Fibroblast of the aortic adventitia (primary cell): ENCODE data around the gene PPFIBP2. TPM values are rescaled to one million over a fixed set of nuclear protein-coding genes. Genes with fewer than 3 reads are reported as not detected.

Source experiments
- DNase-seq: peaks from one replicate; pipeline ENCODE4 v3.0.0-alpha.2; 2010; ENCODE audit warnings: low read depth
- H3K4me3 ChIP-seq: 2 replicates; pipeline ENCODE4 v1.5.1; 2011; ENCODE audit warnings: low read depth, mild to moderate bottlenecking, control low read depth, low read length, moderate library complexity
- CTCF ChIP-seq: IDR thresholded peaks from 2 replicates; pipeline ENCODE4 v1.5.1; 2011; ENCODE audit warnings: mild to moderate bottlenecking, low read length, control low read depth, inconsistent platforms; ENCODE audit not compliant: insufficient read depth
- total RNA-seq: library from RNA; depleted of rRNA; stranded (reverse); fragments of >200 nt; gene quantifications from 2 replicates; pipeline ENCODE4 v1.2.3, GENCODE V29; 2012; ENCODE audit warnings: low replicate concordance

PPFIBP2 gene
- total RNA-seq, 1 donor, result 11.7 TPM

GRCh38 chr11:7495882-7496551 is 17.8 kb upstream of the PPFIBP2 start:
- H3K4me3 ChIP-seq, result no peak overlapping the region
- no peak for TF ChIP-seq CTCF
- no peak for DNase-seq

- H3K4me3 ChIP-seq, result no peak overlapping the region
- TF ChIP-seq CTCF, result no peak
- no peak for DNase-seq
Observed at GRCh38 chr11:7498193-7498592, 15.6 kb upstream of the PPFIBP2 start.

GRCh38 chr11:7499081-7499480 is 14.7 kb upstream of the PPFIBP2 start:
- no peak for TF ChIP-seq CTCF
- no peak overlapping the region for H3K4me3 ChIP-seq
- no peak for DNase-seq

- TF ChIP-seq CTCF, result no peak
- no peak overlapping the region for H3K4me3 ChIP-seq
- DNase-seq, result no peak
Observed at GRCh38 chr11:7500251-7500650, 13.5 kb upstream of the PPFIBP2 start.

GRCh38 chr11:7501251-7501650 is 12.5 kb upstream of the PPFIBP2 start:
- no peak for TF ChIP-seq CTCF
- no peak overlapping the region for H3K4me3 ChIP-seq
- no peak for DNase-seq

GRCh38 chr11:7501894-7502293 is 11.9 kb upstream of the PPFIBP2 start:
- no peak for TF ChIP-seq CTCF
- no peak overlapping the region for H3K4me3 ChIP-seq
- no peak for DNase-seq

GRCh38 chr11:7506243-7506642 is 7.6 kb upstream of the PPFIBP2 start:
- DNase-seq, result no peak
- TF ChIP-seq CTCF, result no peak
- no peak overlapping the region for H3K4me3 ChIP-seq
